HG03095 (cell line): ENCODE data around the gene SLC25A41.
A peak's percentile ranks its signal among the peaks of the same experiment; 100 is the strongest.
"Not testable (repeated sequence)": the region's sequence is repeated elsewhere in the genome, so short reads cannot be mapped to it uniquely, and the experiment has no call there.

ENCODE experiments used
- ATAC-seq: cut with Tn5 transposase; IDR thresholded peaks from one replicate; pipeline ENCODE4 v1.9.1; 2021; ENCODE audit warnings: moderate library complexity; ENCODE audit not compliant: unreplicated experiment

SLC25A41 gene

DNA sequence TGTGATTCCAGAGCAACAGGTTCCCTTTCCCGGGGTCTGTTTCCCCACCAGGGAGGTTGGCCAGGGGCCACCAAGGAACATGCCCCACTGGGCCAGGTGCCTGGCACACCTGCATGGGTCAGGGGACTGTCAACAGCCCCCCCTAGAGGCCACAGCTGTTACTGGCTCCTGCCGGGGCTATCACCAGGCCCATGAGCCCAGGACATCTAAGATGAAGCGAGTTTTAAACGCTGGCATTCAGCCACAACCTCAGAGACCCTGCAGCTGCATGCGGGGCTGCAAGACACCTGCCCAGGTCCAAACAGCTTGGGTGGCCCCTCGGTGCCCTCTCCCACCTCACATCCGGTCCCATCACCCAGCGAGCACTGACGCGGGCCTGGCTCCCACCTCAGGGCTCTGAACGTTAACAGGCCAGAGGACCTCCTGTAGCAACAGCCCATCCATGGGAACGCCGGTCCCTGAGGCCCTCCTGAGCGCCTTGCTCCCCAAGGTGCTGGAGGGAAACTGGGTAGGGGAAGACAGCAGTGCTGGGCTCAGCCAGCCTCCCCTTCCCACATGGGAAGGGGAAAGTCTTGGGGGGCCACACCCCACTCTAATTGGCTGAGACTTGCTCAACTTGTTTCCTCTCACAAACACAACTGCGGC lies 21.0 kb downstream of the SLC25A41 start:
- ATAC-seq = no peak

- no peak for ATAC-seq
Measured at GRCh38 chr19:6412061-6412446, 21.5 kb downstream of the SLC25A41 start.

GRCh38 chr19:6409346-6409745 lies 24.2 kb downstream of the SLC25A41 start:
- no peak for ATAC-seq

DNA sequence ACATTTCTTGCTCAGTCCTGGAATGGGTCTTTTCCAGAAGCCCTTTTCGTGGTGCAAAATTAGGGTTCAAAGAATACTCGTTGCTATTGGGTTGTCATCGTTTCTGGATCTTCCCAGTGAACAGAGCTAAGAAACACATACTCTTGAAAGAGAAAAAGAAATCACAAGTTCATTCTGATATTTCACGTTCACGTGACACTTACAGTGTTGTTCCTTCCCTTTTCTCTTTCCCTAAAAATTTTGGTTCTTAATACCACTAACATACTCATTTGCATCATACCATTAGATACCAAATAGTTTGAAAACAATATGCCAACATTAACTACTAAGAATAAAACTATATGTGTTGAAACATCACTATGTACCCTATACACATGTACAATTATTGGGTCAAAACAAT lies 27.2 kb downstream of the SLC25A41 start:
- ATAC-seq = no peak

- no peak for ATAC-seq
Measured at GRCh38 chr19:6402837-6403608, 30.5 kb downstream of the SLC25A41 start.

DNA sequence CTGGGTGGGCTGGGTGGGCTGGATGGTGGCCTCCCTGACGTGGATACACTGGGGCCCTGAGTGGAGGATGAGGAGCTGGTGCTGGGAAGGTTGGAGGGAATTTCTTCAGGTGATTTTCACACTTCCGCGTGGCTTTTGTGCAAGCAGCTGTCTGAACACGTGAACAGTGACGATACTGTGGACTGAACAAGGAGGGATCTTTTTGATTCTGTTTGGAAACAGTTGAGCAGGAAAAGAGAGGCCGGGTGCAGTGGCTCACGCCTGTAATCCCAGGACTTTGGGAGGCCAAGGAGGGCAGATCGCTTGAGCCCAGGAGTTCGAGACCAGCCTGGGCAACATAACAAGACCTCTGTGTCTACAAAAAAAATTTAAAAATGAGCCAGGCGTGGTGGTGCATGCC lies 31.5 kb downstream of the SLC25A41 start:
- no peak for ATAC-seq

DNA sequence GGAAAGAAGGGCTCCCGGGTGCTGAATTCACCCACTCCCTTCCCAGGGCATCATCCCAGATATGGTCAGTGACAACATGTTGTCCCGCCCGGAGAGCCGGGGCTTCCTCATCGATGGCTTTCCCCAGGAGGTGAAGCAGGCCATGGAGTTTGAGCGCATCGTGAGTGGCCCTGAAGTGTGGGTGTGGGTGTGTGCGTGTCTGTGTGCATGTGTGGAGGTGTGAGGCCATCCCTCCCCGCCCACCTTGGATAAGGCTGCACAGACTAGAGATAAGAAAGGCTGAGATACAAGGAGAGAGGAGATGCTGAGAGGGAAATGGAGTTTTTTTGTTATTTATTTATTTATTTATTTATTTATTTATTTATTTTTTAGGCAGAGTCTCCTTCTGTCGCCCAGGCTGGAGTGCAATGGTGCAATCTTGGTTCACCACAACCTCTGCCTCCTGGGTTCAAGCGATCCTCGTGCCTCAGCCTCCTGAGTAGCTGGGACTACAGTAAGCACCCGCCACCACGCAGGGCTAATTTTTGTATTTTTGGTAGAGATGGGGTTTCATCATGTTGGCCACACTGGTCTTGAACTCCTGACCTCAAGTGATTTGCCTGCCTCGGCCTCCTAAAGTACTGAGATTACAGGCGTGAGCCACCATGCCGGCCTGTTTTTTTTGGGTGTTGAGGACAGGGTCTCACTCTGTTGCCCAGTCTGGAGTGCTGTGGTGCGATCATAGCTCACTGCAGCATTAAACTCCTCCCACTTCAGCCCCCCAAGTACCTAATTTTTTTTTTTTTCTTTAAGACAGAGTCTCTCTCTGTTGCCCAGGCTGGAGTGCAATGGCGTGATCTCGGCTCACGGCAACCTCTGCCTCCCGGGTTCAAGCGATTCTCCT lies 33.3 kb downstream of the SLC25A41 start:
- ATAC-seq = not testable (repeated sequence)

DNA sequence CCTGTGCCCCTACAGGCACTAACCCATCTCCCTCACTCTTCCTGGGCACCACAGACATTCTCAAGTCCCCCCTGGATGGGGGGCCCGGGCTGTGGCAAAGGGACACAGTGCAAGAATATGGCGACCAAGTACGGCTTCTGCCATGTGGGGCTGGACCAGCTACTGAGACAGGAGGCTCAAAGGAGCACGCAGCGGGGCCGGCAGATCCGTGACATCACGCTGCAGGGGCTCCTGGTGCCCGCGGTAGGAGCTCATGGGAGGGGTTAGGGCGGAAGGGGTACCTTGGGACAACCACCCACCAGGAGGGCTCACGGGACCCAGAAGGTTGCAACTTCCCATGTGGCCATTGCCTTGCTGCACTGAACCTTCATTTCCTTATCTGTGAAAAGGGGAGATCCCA lies 37.3 kb downstream of the SLC25A41 start:
- no peak for ATAC-seq

DNA sequence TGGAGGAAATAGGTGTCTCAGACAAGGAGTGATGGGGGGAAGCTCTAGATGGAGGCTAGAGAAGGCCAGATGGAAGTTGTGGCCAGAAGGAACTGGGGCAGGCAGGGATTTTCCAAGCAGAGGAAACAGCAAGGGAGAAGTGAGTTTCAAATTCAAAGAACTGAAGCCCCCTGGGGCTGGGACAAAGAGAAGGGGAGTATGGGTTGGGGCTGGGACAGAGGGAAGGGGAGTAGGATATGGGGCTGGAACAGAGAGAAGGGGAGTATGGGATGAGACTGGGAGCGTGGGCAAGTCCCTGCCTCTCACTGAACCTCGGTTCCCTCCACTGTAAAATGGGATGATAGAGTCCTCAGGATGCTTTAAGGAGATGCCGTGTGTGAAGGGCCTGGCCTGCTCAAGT lies 38.7 kb downstream of the SLC25A41 start:
- ATAC-seq = no peak

DNA sequence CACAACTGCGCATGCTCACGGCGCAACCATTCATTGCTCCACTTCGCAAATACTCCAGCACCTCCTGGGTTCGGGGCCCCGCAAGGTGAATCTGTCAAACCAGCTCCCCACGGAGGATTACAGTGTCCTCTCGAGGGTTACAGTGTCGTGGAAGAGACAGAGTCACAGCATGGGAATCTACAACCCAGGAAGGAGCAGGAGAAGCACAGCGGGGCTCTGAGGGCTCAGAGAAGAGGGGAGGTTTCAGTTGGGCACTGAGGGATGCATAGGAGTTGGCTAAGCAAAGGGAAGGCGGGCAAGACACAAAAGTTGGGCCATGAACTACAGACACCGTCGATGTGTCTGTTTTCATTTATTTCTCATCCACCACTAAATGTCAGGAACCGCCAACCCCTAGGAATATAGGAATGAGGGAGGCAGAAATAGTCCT lies 39.6 kb downstream of the SLC25A41 start:
- peak; percentile 24 for ATAC-seq

GRCh38 chr19:6393074-6393982 lies 40.2 kb downstream of the SLC25A41 start, which contains the start of gene GTF2F1:
GTF2F1 (minus strand) TSS chr19:6393164; CDS start chr19:6392995, 169 bp downstream.
- peak; percentile 73 for ATAC-seq

DNA sequence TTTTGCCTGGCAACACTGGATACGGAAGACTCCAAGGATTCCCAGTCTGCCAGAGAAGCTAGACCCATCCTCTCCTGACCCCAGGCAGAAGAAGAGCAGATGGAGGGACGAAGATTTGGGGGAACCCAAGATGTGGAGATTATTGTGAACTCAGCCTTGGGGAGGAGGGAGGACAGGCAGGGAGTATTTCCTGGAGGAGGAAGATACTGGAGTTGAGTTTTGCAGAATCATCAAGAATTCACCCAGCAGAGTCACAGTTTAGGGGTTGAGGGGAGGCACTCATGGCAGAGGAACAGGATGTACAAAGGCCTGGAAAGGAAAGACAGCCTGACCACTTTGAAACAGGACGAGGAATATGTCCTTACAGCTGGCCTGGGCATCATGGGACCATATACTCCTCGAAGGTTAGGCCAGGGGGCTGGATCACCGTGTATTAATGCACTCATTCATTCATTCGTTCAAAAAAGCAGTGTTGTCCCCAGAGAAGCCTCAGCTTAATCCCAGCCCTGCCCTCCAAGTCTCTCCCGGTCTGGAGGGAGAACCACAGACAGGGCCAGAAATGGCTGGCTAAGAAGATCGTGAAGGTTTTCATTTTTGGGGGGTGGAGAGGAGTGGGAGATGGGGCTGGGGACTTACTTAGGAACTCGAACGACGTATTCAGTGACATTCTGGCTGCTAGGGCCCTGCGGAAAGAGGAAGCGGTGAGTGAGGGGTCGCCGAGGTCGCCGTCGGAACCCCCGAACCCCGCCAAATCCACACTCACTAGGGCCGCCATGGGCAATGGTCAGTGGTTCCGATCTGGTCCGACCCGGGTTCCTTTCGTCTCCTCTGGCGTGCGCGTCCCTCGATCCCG lies 41.1 kb downstream of the SLC25A41 start:
- no peak for ATAC-seq

DNA sequence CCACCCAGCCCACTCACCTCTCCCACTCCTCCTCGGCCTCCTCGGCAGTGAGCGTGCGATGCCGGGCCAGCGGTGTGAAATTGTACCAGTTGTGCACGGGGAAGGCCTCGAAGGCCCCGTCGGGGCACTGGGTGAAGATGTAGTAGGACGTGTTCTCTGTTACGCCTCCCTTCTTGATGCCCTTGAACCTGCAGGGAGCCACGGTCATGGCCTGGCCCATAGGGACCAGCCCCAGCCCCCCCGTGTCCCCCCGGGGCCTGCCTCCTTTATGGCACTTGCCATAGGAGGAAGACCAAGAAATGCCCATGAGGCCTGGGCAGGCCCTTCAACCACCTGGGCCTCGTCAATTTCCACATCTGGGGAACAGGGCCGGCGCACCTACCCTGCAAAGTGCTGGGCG lies 46.2 kb downstream of the SLC25A41 start:
- ATAC-seq = no peak

- no peak for ATAC-seq
Measured at GRCh38 chr19:6384381-6384780, 49.2 kb downstream of the SLC25A41 start.

- no peak for ATAC-seq
Measured at GRCh38 chr19:6383188-6383587, 50.4 kb downstream of the SLC25A41 start.

GRCh38 chr19:6381030-6381750 lies 52.4 kb downstream of the SLC25A41 start:
- no peak for ATAC-seq

DNA sequence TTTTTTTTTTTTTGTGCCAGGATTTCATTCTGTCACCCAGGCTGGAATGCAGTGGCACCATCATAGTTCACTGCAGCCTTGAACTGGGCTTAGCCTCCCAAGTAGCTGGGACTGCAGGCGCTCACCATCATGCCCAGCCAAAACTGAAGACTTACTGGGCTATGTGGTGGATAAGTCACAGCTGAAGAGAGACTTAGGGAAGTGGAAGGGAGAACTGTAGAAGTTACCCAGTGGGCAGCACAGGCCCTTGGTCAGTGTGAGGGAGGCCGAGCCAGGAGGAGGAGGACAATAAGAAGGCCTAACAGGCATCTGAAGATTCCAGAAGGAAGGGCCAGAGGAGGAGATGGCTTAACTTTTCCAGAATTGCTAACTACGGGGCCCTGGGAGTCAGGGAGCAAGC lies 53.8 kb downstream of the SLC25A41 start:
- no peak for ATAC-seq

GRCh38 chr19:6378486-6378885 lies 55.1 kb downstream of the SLC25A41 start:
- ATAC-seq = no peak

DNA sequence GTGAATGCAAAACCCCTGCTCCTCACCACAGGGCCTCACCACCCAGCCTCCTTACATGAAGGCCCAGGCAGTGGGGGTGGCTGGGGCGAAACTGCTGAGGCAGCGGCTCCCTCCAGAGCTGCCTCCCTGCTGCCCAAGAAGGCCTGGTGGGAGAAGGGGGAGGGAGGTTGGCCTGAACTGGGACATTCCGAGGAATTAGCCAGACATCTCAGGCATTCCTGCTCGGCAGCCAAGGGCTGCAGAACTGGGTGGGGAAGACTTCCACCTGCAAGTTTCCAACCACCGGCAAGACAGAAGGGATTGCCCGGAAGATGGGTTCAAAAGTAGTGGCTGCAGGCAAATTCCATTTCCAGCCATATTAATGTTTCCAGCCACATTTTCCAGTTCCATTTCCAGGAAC lies 55.5 kb downstream of the SLC25A41 start:
- no peak for ATAC-seq
